ENCODE data around the gene WWOX. TPM values are rescaled to one million over a fixed set of nuclear protein-coding genes. Genes with fewer than 3 reads are reported as not detected.

WWOX gene
- total RNA-seq, 1 donor: 8.2 TPM

GRCh38 chr16:78128913-78129312 is 29.5 kb downstream of the WWOX start:
- no peak overlapping the region for H3K4me3 ChIP-seq (ENCODE audit: low read depth, low read length)
- TF ChIP-seq CTCF (IDR thresholded peaks at IDR 0.05; ENCODE audit: insufficient read depth, low read depth, low read length): no peak
- DNase-seq (ENCODE audit: low read depth): peak; percentile 13

- no peak for TF ChIP-seq CTCF (IDR thresholded peaks at IDR 0.05; ENCODE audit: insufficient read depth, low read depth, low read length)
- no peak overlapping the region for H3K4me3 ChIP-seq (ENCODE audit: low read depth, low read length)
- peak; percentile 21 for DNase-seq (ENCODE audit: low read depth)
These were observed 29.9 kb downstream of the WWOX start for GRCh38 chr16:78129349-78129748.

- no peak for TF ChIP-seq CTCF (IDR thresholded peaks at IDR 0.05; ENCODE audit: insufficient read depth, low read depth, low read length)
- DNase-seq (ENCODE audit: low read depth): no peak
- H3K4me3 ChIP-seq (ENCODE audit: low read depth, low read length): no peak overlapping the region
These were observed 30.7 kb downstream of the WWOX start for GRCh38 chr16:78130083-78130608.

- no peak for DNase-seq (ENCODE audit: low read depth)
- no peak for TF ChIP-seq CTCF (IDR thresholded peaks at IDR 0.05; ENCODE audit: insufficient read depth, low read depth, low read length)
These were observed 31.5 kb downstream of the WWOX start for GRCh38 chr16:78130950-78131349.

GRCh38 chr16:78133919-78134318 is 34.5 kb downstream of the WWOX start:
- no peak overlapping the region for H3K4me3 ChIP-seq (ENCODE audit: low read depth, low read length)
- TF ChIP-seq CTCF (IDR thresholded peaks at IDR 0.05; ENCODE audit: insufficient read depth, low read depth, low read length): no peak
- DNase-seq (ENCODE audit: low read depth): no peak

More at GRCh38 chr16:78130950-78131349, 31.5 kb downstream of the WWOX start:
- H3K4me3 ChIP-seq (ENCODE audit: low read depth, low read length): no peak overlapping the region

- no peak overlapping the region for H3K4me3 ChIP-seq (ENCODE audit: low read depth, low read length)
- no peak for DNase-seq (ENCODE audit: low read depth)
These were observed 35.6 kb downstream of the WWOX start for GRCh38 chr16:78134944-78135619.

More at GRCh38 chr16:78134944-78135619, 35.6 kb downstream of the WWOX start:
- no peak for TF ChIP-seq CTCF (IDR thresholded peaks at IDR 0.05; ENCODE audit: insufficient read depth, low read depth, low read length)
